ENCODE measurements around the gene PREX1. TPM values are rescaled to one million over a fixed set of nuclear protein-coding genes. Genes with fewer than 3 reads are reported as not detected.

PREX1 gene
- polyA plus RNA-seq, 1 donor (not counting 4 experiments of a cell fraction or from before 2014, with no cell fraction given), result 0.22 TPM

DNA sequence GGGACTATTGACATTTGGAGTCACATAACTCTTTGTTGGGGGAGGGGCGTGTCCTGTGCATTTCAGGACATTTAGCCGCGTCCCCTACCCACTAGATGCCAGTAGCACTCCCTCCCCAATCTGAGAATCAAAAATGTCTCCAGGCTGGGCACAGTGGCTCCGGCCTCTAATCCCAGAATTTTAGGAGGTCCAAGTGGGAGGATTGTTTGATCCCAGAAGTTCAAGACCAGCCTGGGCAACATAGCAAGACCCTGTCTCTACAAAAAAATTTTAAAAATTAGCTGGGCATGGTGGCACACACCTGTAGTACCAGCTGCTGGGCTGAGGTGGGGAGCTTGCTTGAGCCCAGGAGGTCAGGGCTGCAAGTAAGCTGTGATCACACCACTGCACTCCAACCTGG is 2.1 kb upstream of the PREX1 start:
- no peak for TF ChIP-seq EZH2 (IDR thresholded peaks at IDR 0.05; ENCODE audit: low read length)
- TF ChIP-seq, protein P1, sequence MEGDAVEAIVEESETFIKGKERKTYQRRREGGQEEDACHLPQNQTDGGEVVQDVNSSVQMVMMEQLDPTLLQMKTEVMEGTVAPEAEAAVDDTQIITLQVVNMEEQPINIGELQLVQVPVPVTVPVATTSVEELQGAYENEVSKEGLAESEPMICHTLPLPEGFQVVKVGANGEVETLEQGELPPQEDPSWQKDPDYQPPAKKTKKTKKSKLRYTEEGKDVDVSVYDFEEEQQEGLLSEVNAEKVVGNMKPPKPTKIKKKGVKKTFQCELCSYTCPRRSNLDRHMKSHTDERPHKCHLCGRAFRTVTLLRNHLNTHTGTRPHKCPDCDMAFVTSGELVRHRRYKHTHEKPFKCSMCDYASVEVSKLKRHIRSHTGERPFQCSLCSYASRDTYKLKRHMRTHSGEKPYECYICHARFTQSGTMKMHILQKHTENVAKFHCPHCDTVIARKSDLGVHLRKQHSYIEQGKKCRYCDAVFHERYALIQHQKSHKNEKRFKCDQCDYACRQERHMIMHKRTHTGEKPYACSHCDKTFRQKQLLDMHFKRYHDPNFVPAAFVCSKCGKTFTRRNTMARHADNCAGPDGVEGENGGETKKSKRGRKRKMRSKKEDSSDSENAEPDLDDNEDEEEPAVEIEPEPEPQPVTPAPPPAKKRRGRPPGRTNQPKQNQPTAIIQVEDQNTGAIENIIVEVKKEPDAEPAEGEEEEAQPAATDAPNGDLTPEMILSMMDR (optimal IDR thresholded peaks at IDR 0.05 in 1 of 3, IDR thresholded peaks at IDR 0.05 in 1 of 3, conservative IDR thresholded peaks at IDR 0.05 in 1 of 3; ENCODE audit: extremely low read depth in 1 of 3, insufficient read depth in 2 of 3, low read length in 3 of 3), result no peak
- peaks cover 22% of the 10 kb centered on the region for H3K27me3 ChIP-seq (ENCODE audit: control insufficient read depth, extremely low read depth, insufficient read depth, low read length)
- no peaks in the 10 kb centered on the region for H4K20me1 ChIP-seq (ENCODE audit: control insufficient read depth, extremely low read depth, insufficient read depth, low read length)
- H3K4me2 ChIP-seq (ENCODE audit: control insufficient read depth, extremely low read depth, insufficient read depth, low read depth, low read length), result no peak overlapping the region
- H2AFZ ChIP-seq (ENCODE audit: control insufficient read depth, low read length), result no peak overlapping the region
- no peaks in the 10 kb centered on the region for H3K79me2 ChIP-seq (ENCODE audit: control insufficient read depth, insufficient read depth, low read length)
- H3K9ac ChIP-seq (ENCODE audit: control insufficient read depth, extremely low read depth, insufficient read depth, low read length), result no peak overlapping the region
- no peaks in the 10 kb centered on the region for H3K9me3 ChIP-seq (ENCODE audit: control insufficient read depth, low read depth, low read length)
- FAIRE-seq, result no peak
- no peaks in the 10 kb centered on the region for H3K9me1 ChIP-seq (ENCODE audit: control insufficient read depth, extremely low read depth, insufficient read depth, low read length)
- dilution Hi-C loops (cut with MboI; ENCODE audit: extremely low pct_ligation_motif_present, low sequenced_read_pairs), result no loop called here
- no peaks in the 10 kb centered on the region for H3K36me3 ChIP-seq (ENCODE audit: control insufficient read depth in 2 of 2, extremely low read depth in 1 of 2, insufficient read depth in 2 of 2, low read length in 2 of 2)
- no peak overlapping the region for H3K27ac ChIP-seq (ENCODE audit: control insufficient read depth, insufficient read depth, low read length)
- peaks cover 10% of the 10 kb centered on the region for H3K4me1 ChIP-seq (ENCODE audit: control insufficient read depth, extremely low read depth, insufficient read depth, low read length)
- DNase-seq (ENCODE audit: low read depth, low spot score), result no peak
- H3K4me3 ChIP-seq (ENCODE audit: control insufficient read depth in 2 of 3, extremely low read depth in 1 of 3, insufficient read depth in 2 of 3, low read depth in 1 of 3, low read length in 3 of 3), result no peak overlapping the region

DNA sequence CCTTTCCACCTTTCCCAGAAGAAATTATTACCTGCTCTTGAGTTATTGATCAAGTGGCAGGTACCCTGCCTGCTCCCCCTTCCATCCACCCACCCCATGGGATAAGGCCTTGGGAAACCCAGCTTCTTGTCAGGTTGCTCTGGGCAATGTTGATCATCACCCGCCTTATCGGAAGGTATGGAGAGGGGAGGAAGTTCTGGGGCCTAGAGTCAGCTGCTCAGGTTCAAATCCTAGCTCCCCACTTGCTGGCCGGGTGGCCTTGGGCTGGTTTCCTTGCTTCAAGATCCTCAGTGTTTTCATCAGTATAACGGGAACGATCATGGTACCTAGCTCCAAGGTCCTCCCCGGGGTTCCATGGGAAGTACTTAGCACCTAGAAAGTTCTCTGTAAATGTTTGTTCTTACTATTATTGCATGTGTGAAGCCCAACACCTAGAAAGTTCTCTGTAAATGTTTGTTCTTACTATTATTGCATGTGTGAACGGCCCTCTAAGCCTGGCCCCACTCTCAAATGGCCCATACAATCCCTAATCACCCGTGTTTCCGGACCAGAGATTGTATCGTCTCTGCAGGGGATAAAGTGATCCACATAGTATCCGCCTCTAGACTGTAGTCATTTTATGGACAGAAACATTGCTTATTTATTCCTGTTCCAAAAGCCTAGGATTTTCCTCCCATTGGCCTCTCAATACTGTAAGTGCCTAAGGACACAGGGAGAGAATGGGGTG is 1.1 kb upstream of the PREX1 start:
- Histone ChIP-seq H3K9me3 (ENCODE audit: control insufficient read depth, low read depth, low read length) (no peaks in the 10 kb centered on the region), H3K4me1 (ENCODE audit: control insufficient read depth, extremely low read depth, insufficient read depth, low read length) (peaks cover 21% of the 10 kb centered on the region), H3K4me3 (ENCODE audit: control insufficient read depth in 2 of 3, extremely low read depth in 1 of 3, insufficient read depth in 2 of 3, low read depth in 1 of 3, low read length in 3 of 3) (peak overlapping the region in 1 of 3 experiments; percentile 44), H3K9ac (ENCODE audit: control insufficient read depth, extremely low read depth, insufficient read depth, low read length) (no peak overlapping the region), H4K20me1 (ENCODE audit: control insufficient read depth, extremely low read depth, insufficient read depth, low read length) (no peaks in the 10 kb centered on the region), H3K27ac (ENCODE audit: control insufficient read depth, insufficient read depth, low read length) (no peak overlapping the region), H2AFZ (ENCODE audit: control insufficient read depth, low read length) (no peak overlapping the region), H3K36me3 (ENCODE audit: control insufficient read depth in 2 of 2, extremely low read depth in 1 of 2, insufficient read depth in 2 of 2, low read length in 2 of 2) (no peaks in the 10 kb centered on the region), H3K4me2 (ENCODE audit: control insufficient read depth, extremely low read depth, insufficient read depth, low read depth, low read length) (peak overlapping the region; percentile 41), H3K79me2 (ENCODE audit: control insufficient read depth, insufficient read depth, low read length) (no peaks in the 10 kb centered on the region), H3K27me3 (ENCODE audit: control insufficient read depth, extremely low read depth, insufficient read depth, low read length) (peaks cover 21% of the 10 kb centered on the region), H3K9me1 (ENCODE audit: control insufficient read depth, extremely low read depth, insufficient read depth, low read length) (no peaks in the 10 kb centered on the region)
- dilution Hi-C loops (cut with MboI; ENCODE audit: extremely low pct_ligation_motif_present, low sequenced_read_pairs), result no loop called here
- TF ChIP-seq, protein P1 (optimal IDR thresholded peaks at IDR 0.05 in 1 of 3, IDR thresholded peaks at IDR 0.05 in 1 of 3, conservative IDR thresholded peaks at IDR 0.05 in 1 of 3; ENCODE audit: extremely low read depth in 1 of 3, insufficient read depth in 2 of 3, low read length in 3 of 3), result no peak
- TF ChIP-seq EZH2 (IDR thresholded peaks at IDR 0.05; ENCODE audit: low read length), result no peak
- FAIRE-seq (no peak), DNase-seq (ENCODE audit: low read depth, low spot score) (no peak)
